ENCODE data around the gene OSBP2. TPM values are rescaled to one million over a fixed set of nuclear protein-coding genes. Genes with fewer than 3 reads are reported as not detected.

Gene OSBP2
- total RNA-seq, 1 donor from 2014 or later, result 0.58 TPM

DNA sequence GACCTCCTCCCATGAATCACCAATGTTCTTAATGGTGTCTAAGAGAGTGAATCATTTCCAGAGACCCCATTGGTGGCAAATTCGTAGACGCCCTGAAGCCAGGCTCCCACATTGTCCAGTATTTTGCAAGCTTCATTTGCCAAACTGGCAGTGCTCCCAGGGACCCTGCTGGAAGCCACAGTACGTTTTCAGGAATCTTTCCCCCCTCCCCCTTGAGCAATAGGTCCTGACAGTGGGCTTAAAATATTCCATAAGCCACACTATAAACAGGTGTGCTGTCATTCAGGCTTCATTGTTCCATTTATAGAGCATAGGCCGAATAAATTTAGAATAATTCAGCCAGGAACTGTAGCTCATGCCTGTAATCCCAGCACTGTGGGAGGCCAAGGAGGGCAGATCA, 148.6 kb downstream of the OSBP2 start:
- Histone ChIP-seq H3K9ac (no peak overlapping the region), H3K4me1 (no peaks in the 10 kb centered on the region), H3F3A (ENCODE audit: low read depth) (no peaks in the 10 kb centered on the region), H2AFZ (replicated peaks) (no peak overlapping the region), H3K27ac (no peak overlapping the region), H3K4me2 (no peak overlapping the region), H3K27me3 (no peaks in the 10 kb centered on the region), H3K36me3 (no peaks in the 10 kb centered on the region), H4K20me1 (ENCODE audit: low read depth) (no peaks in the 10 kb centered on the region), H3K9me3 (ENCODE audit: low read depth) (peaks cover under 1% of the 10 kb centered on the region), H3K4me3 (no peak overlapping the region), H3K79me2 (ENCODE audit: low read depth) (no peaks in the 10 kb centered on the region)
- TF ChIP-seq EZH2 (IDR thresholded peaks at IDR 0.05) (no peak), EZH2phosphoT487 (IDR thresholded peaks at IDR 0.05) (no peak)
- TF ChIP-seq, protein P1, sequence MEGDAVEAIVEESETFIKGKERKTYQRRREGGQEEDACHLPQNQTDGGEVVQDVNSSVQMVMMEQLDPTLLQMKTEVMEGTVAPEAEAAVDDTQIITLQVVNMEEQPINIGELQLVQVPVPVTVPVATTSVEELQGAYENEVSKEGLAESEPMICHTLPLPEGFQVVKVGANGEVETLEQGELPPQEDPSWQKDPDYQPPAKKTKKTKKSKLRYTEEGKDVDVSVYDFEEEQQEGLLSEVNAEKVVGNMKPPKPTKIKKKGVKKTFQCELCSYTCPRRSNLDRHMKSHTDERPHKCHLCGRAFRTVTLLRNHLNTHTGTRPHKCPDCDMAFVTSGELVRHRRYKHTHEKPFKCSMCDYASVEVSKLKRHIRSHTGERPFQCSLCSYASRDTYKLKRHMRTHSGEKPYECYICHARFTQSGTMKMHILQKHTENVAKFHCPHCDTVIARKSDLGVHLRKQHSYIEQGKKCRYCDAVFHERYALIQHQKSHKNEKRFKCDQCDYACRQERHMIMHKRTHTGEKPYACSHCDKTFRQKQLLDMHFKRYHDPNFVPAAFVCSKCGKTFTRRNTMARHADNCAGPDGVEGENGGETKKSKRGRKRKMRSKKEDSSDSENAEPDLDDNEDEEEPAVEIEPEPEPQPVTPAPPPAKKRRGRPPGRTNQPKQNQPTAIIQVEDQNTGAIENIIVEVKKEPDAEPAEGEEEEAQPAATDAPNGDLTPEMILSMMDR (IDR thresholded peaks at IDR 0.05), result no peak
- no peak for DNase-seq (ENCODE audit: low spot score)
- H3K36me3 Mint-ChIP-seq, result no peaks in the 10 kb centered on the region
- H3K27me3 Mint-ChIP-seq (ENCODE audit: insufficient read depth, low read depth), result no peaks in the 10 kb centered on the region
- no peak overlapping the region for H3K27ac Mint-ChIP-seq
- no peaks in the 10 kb centered on the region for H3K4me1 Mint-ChIP-seq
- no peak overlapping the region for H3K4me3 Mint-ChIP-seq
- peaks cover 6% of the 10 kb centered on the region for H3K9me3 Mint-ChIP-seq

DNA sequence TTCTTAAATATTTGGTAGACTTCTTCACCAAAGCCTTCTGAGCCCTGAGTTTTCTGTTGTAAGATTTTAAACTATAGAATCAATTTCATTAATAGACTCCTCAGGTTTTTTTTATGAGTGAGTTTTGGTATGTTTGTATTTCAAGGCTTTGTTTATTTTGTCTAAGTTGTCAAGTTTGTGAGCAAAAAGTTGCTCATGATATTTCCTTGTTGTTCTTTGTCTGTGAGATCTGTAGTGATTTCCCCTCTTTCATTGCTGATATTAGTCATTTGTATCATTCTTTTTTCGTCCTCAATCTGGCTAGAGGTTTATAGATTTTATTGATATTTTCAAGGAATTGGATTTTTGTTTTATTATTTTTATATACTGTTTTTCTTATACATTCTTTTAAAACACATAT, 152.9 kb downstream of the OSBP2 start:
- no peaks in the 10 kb centered on the region for H3K27me3 Mint-ChIP-seq (ENCODE audit: insufficient read depth, low read depth)
- DNase-seq (ENCODE audit: low spot score), result no peak
- Histone ChIP-seq H3K79me2 (ENCODE audit: low read depth) (no peaks in the 10 kb centered on the region), H3F3A (ENCODE audit: low read depth) (no peaks in the 10 kb centered on the region), H3K27me3 (no peaks in the 10 kb centered on the region), H3K36me3 (no peaks in the 10 kb centered on the region), H3K9ac (no peak overlapping the region), H3K9me3 (ENCODE audit: low read depth) (no peaks in the 10 kb centered on the region), H3K4me1 (no peaks in the 10 kb centered on the region), H3K4me3 (no peak overlapping the region), H2AFZ (replicated peaks) (no peak overlapping the region), H4K20me1 (ENCODE audit: low read depth) (no peaks in the 10 kb centered on the region), H3K27ac (no peak overlapping the region), H3K4me2 (no peak overlapping the region)
- no peak overlapping the region for H3K27ac Mint-ChIP-seq
- H3K4me3 Mint-ChIP-seq, result no peak overlapping the region
- no peaks in the 10 kb centered on the region for H3K36me3 Mint-ChIP-seq
- TF ChIP-seq, protein P1 (IDR thresholded peaks at IDR 0.05), result no peak
- no peak for TF ChIP-seq EZH2 (IDR thresholded peaks at IDR 0.05)
- no peak for TF ChIP-seq EZH2phosphoT487 (IDR thresholded peaks at IDR 0.05)
- H3K9me3 Mint-ChIP-seq, result peaks cover 3% of the 10 kb centered on the region
- no peaks in the 10 kb centered on the region for H3K4me1 Mint-ChIP-seq

DNA sequence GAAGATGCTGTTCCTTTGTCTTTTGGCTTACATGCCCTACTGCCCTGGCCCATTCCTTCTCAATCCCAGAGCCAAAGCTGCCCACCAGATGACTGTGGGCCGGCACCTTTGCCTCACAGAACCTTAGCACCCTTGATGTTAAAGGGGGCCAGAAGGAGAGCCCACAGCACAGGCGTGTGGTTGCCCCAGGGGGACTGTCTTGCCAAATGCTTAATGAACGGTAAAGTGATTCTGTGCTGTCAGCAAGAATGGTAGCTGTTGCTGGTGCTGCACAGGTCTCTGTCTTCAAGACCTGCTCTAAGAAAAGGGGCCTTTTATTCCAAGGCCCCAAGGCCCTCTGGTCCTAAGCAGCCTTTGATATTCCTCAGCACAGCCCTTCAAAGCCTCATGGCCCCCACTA, 160.6 kb downstream of the OSBP2 start:
- Histone ChIP-seq H2AFZ (replicated peaks) (no peak overlapping the region), H3F3A (ENCODE audit: low read depth) (no peaks in the 10 kb centered on the region), H3K79me2 (ENCODE audit: low read depth) (no peaks in the 10 kb centered on the region), H3K4me2 (no peak overlapping the region), H3K27me3 (no peaks in the 10 kb centered on the region), H3K9ac (no peak overlapping the region), H3K4me3 (no peak overlapping the region), H3K4me1 (no peaks in the 10 kb centered on the region), H4K20me1 (ENCODE audit: low read depth) (no peaks in the 10 kb centered on the region), H3K27ac (no peak overlapping the region), H3K36me3 (no peaks in the 10 kb centered on the region), H3K9me3 (ENCODE audit: low read depth) (no peaks in the 10 kb centered on the region)
- H3K27me3 Mint-ChIP-seq (ENCODE audit: insufficient read depth, low read depth), result peaks cover 2% of the 10 kb centered on the region
- TF ChIP-seq EZH2 (IDR thresholded peaks at IDR 0.05) (no peak), EZH2phosphoT487 (IDR thresholded peaks at IDR 0.05) (no peak)
- TF ChIP-seq, protein P1 (IDR thresholded peaks at IDR 0.05), result no peak
- no peaks in the 10 kb centered on the region for H3K4me1 Mint-ChIP-seq
- H3K9me3 Mint-ChIP-seq, result peaks cover 2% of the 10 kb centered on the region
- H3K36me3 Mint-ChIP-seq, result no peaks in the 10 kb centered on the region
- H3K4me3 Mint-ChIP-seq, result no peak overlapping the region
- no peak for DNase-seq (ENCODE audit: low spot score)
- no peak overlapping the region for H3K27ac Mint-ChIP-seq

Measured in neural progenitor cell (in vitro differentiated cells).